Measurements from ENCODE around the gene KCTD17.

KCTD17 gene

DNA sequence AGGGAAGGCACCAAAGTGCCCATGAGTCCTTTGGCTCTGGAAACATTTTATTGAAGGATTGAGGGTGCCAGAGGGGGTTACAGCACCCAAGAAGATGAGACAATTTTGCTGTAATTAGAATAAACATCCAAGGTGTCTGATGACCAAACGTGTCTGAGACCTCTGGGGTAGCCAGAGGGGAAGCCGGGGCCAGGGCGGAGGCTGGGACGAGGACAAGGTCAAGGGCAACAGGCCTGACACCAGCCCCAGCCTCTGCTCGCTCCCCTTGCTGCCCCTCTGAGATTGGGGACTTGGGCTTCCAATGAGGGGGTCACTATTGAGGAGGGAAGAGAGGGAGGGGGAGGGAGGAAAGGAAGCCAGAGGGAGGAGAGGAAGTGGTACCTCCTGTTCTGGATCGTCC, 32.4 kb downstream of the KCTD17 start:
- no peak for DNase-seq

GRCh38 chr22:37084385-37084784, 32.8 kb downstream of the KCTD17 start:
- no peak for DNase-seq

GRCh38 chr22:37086184-37086583, 34.6 kb downstream of the KCTD17 start:
- no peak for DNase-seq

DNA sequence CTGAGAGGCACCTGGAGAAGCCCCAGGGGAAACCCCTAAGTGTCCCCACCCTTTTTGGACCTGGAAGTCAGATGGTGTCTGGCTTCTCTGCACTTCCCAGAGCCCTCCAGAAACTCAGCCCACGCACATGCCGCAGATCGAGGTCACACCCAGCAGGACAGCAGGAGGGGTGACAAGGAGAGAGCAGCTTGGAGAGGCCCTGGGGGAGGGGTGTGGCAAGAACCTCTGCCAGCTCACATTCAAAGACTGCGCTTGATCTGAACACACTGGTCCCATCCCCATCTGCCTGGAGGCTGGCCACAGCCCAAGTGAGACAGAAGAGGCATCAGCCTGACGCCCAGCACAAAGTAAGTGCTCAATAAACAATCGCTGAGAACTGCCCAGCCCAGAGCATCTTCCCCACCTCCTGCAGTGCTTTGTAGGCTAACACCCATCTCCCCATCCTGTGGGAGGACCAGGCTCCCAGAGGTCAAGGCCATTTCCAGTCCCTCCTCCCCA, 36.6 kb downstream of the KCTD17 start:
- no peak for DNase-seq

DNA sequence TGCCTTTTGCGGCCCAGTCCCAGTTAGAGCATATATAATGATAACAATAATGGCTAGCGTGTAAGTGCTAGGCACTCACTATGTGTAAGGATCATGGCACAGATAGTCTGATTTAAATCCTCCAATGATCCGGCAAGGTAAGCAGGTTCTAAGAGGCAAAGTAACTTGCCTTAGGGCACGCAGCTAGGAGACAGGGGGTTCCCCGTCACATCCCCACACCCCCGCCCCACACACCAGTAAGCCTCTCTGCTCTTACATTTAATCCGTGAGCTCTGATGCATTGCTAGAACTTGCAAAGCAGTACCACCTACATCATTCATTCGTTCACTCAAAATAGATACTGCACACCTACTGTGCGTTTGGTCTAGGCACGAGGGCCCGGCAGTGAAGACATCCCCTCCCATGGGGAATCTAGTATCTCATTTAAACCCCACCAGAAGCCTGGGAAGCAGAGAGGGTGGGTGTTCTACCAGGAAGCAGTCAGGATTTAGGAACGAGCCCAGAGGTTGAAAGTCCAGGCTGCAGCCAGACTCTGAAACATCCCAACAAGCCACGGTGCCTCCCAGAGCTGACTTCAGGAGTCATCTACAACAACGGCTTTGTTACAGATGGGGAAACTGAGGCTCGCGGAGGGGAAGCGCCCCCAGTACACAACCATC, 37.3 kb downstream of the KCTD17 start:
- no peak for DNase-seq

- no peak for DNase-seq
Observed at GRCh38 chr22:37089434-37089833, 37.9 kb downstream of the KCTD17 start.

DNA sequence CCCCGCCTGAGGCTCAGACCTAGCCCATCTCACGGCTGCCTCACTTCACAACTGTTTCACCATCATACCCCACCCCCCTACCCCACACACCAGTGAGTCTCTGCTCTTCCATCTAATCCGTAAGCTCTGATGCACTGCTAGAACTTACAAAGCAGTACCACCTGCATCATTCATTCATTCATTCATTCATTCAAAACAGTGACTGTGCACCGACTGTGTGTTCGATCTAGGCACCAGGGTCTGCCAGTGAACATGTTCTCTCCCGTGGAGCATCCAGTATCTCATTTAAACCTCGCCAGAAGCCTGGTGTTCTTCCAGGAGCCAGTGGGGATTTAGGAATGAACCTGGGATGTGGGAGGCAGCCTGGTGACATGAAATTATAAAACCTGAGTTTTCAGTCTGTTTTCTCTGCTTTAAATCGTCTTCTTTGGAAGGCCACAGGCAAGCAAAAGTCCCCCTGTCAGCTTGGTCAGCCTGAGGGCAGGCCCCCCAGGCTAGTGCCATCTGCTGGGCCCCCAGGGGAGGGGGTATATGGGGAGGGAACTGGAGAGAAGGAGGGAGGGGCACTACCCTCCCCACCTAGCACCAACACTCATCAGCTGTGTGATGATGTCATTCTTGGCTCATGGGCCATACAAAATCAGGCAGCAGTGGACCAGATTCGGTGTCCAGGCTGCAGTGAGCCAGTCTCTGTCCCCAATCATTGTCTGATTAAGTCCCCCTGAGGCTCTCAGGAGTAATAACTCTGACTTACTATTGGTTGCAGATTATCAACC, 39.6 kb downstream of the KCTD17 start:
- no peak for DNase-seq

DNA sequence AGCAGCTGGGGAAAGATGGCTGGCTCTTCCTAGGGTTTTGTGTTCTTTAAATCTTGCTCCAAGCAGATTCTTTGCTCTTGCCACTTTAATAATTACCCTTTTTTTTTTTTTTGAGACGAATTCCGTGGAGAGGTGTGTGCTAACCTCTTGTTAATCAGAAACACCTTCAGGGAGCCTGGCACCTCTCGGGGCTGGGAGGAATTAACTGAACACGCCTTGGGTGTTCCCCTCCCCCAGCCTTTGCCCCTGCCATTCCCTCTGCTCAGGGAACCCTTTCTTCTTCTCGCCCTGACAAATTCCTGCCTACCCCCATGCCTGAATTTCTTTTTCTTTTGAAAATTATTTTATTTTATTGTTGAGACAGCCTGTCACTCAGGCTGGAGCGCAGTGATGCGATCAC, 40.5 kb downstream of the KCTD17 start:
- DNase-seq, result no peak

DNA sequence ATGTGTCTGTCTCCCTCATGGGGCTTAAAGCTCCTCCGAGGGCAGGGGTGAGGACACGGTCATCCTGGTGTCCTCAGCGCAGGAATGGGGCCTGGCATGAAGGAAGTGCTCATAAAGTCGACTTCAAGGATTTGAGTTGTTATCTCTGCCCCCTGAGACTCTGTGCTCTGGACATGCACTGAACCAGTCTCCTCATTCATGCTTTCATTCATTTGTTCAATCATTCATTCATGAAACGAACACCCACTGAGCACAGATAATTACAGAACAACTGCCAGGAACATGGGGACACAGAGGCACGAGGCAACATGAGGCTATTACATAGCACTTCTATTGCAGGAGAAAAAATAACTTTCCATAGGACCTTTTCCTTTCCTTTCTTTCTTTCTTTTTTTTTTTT, 41.5 kb downstream of the KCTD17 start:
- DNase-seq, result no peak

DNA sequence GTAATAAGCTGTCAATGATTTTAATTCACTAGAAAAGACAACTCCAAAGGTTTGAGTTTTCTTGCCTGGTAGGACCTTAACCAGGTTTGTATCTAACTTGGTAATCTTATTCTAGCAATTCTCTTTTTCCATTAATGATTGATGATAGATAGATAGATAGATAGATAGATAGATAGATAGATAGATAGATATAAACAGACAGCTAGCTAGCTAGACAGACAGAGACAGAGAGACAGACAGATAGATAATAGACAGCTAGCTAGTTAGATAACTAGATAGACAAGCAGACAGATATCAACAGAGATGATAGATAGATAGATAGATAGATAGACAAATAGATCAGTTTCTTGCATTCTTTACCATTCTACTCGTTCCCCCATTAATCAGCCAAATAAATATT, 42.7 kb downstream of the KCTD17 start:
- DNase-seq, result no peak

DNA sequence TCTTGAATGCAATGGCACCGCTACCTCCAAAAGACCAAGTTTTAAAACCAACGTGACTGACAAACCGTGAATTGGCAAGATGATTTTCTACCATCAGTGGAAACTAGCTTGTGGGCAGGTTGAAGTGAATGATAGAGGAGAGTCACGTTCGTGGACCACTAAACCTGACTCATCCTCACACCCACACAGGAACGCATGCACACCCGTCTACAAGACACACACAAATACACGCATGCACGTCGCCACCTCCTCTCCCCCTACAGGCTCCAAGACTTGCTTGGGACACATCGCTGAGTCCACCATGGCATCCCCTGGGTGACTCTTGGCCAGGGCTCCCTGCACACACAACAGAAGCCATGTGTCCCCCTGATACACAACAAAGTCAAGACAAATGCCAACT, 43.6 kb downstream of the KCTD17 start:
- no peak for DNase-seq

GRCh38 chr22:37097346-37097745, 45.8 kb downstream of the KCTD17 start:
- DNase-seq, result no peak

DNA sequence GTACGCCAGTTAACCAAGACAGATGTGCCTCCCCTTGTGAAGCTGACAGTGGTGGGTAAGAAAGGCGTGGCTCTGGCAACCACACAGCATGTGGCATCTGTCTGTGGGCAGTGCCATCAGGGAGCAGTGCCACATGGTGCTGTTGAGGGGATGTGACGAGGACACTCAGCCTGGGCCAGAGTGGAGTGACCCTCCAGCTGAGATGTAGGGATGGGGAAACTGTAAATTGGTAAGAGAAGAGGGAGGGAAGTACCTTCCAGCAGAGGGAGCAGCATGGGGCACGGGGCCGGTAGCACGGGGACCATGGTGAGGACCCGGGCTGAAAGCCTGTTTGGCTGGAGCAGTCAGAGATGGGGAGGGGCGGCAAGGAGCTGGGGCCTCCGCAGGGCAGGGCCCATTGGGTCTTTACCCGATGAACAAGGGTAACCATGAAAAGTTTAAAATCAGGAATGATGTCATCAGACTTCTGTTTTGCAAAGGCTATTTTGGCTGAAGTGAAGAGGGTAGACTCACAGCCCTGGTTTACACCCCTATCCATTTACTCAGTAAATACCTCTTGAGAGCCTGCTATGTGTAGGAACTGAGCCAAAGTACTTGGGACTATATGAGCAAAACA, 47.5 kb downstream of the KCTD17 start:
- DNase-seq, result no peak

GRCh38 chr22:37100589-37101127, 49.1 kb downstream of the KCTD17 start:
- DNase-seq, result no peak

DNA sequence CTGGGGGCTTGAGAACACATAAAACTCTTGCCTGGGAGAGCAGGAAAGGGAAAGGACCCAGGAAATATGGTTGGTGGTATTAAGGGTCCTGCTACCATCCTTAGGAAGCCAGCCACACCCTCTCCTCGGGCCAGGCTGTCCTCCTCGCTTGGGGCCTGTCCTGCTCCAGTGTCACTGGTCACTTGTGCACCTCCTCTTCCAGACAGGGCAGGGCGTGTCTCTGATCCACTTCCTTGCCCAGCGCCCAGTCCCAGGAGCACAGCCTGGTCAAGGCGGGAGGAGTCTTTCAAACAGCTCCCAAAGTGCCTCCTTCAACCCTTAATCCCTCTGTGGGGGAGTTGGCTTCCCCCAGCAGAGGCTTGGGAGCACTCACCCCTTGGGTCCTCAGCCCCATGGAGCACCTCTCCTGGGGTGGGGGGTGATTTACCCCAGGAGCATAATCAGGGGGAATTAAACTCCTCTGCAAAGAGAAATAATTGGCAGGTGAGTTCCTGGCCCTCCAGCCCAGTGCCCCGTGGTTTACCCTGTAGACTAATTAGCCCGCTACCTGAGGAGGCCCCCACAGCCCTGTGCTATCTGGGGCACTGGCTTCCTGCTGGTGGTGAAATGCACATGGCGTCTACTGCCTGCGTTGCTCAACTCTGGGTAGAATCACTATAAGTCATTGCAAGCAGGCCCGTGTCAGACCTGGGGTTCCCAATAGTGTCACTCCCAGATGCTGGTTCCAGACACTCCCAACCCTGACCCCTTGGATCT, 49.9 kb downstream of the KCTD17 start:
- DNase-seq, result no peak

GRCh38 chr22:37103151-37103550, 51.6 kb downstream of the KCTD17 start:
- no peak for DNase-seq

DNA sequence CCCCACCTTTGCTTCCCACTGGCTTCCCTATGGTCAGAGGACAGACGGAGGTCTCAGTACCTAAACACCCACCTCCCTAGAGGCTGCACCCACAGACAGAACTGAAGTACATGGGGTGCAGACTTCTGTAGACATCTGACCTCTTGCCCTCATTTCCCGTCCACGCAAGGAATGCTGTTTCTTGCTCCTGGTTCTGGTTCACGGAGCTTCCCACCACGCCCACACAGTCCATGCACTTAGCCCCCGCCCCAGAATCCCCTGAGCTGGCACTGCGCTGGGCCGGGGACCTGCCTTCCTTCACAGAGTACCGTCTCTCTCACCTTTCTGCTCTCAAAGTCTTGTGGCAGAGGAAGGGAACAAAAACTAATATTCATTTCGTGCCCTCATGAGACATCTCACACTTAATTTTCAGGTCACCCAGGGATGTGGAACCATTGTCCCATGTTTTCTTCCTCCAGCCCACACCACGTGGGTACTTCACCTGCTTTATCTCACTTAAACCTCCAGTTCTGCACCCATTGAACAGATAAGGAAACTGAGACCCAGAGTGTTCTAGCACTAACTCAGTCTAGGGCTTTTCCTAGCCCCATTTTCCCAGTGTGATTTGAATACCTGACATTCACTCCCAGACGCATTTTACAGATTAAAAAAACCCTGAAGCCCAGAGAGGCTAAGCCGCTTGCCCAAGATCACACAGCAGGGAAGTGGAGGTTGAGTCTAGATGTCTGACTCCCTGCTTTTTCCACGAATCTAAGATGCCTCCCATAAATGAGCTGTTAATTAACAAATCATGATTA, 52.3 kb downstream of the KCTD17 start:
- DNase-seq, result no peak

- peak in 1 of 2 experiments; percentile 2 for DNase-seq
Observed at GRCh38 chr22:37105154-37105553, 53.6 kb downstream of the KCTD17 start.

DNA sequence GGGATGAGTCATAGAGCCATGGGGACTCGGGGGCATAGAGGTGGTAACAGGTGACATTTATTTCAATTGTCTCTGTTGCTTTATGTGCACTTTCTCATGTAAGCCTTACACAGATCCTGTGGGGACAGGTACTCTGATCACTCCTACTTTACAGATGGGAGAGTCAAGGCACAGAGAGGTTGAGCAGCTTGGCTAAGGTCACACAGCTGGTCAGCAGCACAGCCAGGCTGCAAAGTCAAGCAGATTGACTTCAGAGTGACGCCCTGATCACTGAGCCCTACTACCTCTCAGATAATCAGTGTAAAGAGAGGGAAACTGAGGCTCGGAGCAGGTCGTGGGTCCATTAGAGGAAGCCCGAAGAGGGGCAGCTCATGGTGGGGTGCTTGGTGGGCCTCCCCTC, 54.4 kb downstream of the KCTD17 start:
- DNase-seq, result no peak

DNA sequence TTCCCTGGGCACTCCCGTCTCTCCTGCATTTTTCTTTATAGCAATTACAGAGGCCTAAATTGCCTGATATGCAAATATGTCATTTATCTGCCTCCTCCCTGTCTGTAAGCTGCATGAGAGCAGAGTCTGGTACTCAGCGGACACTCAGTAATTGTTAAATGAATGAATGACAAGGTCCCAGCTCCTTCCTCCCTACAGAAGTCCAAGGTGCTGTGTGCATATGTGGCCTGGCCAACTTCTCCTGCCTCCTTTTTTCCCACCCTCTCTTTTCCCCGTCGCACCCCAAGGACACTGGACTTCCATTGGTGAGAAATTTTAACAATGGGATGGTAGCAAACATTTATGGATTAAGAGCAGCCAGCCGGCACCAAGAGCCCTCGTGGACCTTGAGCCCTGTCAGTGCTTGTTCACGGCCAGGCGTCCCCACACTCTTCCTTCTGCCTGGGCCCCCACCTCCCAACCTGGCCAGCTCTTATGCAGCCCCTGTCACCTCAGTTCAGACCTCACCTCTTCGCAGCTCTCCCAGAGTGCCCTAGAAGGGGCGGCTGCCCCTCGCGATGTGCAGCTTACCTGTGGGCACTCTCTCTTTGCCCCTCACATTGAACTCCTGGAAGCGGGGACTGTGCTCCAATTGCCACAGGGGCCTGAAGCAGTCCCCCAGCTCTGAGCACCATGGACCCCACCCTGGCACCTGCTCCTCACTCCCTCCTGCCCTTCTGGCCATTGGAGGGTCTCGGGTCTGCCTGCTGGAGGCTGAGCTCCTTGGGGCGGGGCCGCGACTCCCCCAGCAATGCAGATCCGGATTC, 56.5 kb downstream of the KCTD17 start:
- no peak for DNase-seq

GRCh38 chr22:37109242-37109917, 57.8 kb downstream of the KCTD17 start, which contains the start of gene TMPRSS6:
TMPRSS6 (minus strand) TSS chr22:37109713; CDS start chr22:37103417, 6,296 bp downstream.
- no peak for DNase-seq
